Activated T-helper 9 cell treated with anti-CD3 and anti-CD28 coated beads, Interleukin-2, amount 50 U/mL, for 16 hours (primary cell): Measurements from ENCODE around the gene DBET.
"Not testable (repeated sequence)": the region's sequence is repeated elsewhere in the genome, so short reads cannot be mapped to it uniquely, and the experiment has no call there.

Experiments used
- DNase-seq: peaks from one replicate; pipeline ENCODE4 v3.0.0-alpha.2; 2020; ENCODE audit warnings: low read depth

DBET gene

DNA sequence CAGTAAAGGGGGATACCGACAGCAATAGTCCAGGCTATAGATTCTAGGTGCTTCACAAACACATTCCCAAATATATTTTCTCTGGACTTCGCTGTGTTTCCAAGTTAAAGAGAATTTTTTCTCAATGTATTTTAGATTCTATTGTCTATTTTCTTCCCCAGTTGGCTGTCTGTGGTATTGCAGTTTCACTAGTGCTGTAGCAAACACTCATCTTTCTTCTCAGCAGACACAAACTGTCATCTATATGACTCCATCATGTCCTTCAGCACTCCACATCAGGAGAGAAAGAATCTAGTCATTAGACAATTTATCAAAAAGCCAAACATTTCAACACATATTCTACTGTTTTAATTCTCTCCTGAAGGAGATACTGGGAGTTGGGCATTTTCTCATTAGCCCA is at the start of gene DBET:
TSS of gene DBET (plus strand) at position 161 of the 400 bp plus-strand sequence.
- not testable (repeated sequence) for DNase-seq

DNA sequence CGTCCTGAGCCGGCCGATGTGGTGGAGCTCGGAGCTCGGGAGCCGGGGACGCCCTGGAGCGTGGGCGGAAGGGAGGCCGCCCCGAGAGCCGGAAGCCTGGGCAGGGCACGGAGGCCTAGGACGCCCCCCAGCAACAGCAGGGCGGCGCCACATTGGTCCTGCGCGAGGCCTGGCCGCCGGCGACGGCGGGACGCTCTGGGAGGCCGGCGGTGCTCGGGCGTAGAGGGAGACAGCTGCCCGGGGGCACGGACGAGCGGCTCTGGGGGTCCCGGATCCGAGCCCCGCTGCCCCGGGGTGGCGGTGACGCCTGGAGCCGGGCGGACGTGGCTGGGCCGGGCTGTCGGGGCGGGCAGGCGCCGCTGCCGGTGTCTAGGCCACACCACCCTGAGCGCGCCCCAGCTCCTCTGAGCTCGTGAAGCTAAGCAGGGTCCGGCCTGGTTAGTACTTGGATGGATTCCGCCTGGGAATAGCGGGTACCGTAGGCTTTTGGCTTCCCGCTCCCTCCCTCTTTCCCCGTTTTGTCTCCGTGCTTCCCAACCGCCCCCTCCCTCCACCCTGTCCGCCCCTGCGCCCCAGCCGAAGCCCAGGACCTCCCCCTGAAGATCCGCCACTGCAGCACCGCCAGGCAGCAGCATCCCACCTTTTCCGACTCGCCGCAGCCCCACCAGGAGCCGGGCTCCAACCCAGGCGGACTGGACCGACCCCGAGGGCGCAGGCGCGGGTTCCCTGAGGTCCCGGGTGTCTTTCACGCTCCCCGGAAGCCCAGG is 49.3 kb upstream of the DBET start:
- no peak for DNase-seq

DNA sequence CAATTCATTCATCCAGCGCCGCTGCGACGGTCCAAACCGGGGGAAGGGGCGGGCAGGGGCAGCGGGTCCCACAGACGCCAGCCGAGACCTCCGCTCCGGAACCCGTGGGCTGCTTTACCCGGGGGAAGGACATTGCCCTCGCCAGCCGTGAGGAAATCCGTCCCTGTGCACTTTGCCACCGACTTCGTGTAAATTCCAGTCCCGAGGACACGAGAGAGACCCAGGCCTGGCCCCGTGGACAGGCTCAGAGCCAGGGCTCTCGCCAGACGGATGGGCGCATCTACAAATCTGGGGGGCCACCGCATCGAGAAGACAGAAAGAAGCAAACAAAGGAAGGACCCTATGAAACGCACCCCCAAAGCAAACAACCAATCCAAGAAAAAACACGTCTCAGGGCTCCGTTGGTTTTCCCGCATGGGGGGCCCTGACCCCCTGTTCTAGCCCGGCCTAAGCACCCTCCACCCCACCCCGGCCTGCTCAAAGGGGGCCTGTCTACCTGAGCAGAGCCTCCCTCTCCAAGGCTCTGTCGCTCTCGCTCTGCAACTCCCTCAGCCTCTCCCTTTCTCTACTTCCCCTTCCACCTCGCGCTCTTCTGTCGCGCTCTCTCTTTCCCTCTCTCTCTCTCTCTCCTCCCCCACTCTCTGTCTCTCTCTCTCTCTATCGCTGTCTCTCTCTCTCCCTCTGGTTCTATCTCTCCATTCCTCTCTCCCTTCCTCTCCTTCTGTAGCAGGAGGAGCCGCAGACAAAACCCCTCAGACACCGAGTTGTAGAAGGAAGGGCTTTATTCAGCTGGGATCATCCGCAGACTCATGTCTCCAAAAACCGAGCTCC is 48.5 kb upstream of the DBET start:
- no peak for DNase-seq

DNA sequence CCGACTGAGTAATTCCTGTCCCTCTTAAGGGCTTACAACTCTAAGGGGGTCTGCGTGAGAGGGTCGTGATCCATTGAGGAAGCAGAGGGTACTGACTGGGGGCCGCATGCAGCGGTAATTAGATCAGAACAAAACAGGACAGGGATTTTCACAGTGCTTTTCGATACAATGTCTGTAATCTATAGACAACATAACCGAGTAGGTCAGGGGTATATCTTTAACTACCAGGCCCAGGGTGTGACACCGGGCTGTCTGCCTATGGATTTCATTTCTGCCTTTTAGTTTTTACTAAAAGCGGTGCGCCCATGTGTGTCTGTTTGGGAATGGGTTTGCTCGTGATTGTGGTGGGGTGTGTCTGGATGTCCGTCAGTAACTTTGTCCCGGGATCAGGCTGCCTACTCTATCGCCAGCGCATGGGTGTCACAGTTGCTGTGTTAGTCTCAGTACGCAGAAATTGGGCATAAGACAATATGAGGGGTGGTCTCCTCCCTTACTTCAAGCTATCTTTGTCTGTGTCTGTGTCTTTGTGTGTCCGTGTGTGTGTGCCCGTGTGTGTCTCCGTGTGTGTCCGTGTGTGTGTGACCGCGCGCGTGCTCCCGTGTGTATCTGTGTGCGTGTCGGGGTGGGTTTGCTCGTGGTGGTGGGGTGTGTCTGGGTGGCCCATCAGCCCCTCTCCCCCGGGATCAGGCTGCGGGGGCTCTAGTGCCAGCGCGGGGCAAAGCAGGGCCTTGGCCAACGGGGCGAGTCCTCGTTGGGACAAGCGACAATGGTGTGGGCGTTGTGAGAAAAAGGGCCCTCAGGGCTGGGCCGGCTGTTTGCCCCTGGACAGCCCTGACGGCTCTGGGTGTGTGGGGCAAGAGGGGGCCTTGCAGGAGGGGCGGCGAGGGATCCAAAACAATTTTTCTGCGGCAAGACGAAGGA is 47.7 kb upstream of the DBET start:
- DNase-seq: no peak

DNA sequence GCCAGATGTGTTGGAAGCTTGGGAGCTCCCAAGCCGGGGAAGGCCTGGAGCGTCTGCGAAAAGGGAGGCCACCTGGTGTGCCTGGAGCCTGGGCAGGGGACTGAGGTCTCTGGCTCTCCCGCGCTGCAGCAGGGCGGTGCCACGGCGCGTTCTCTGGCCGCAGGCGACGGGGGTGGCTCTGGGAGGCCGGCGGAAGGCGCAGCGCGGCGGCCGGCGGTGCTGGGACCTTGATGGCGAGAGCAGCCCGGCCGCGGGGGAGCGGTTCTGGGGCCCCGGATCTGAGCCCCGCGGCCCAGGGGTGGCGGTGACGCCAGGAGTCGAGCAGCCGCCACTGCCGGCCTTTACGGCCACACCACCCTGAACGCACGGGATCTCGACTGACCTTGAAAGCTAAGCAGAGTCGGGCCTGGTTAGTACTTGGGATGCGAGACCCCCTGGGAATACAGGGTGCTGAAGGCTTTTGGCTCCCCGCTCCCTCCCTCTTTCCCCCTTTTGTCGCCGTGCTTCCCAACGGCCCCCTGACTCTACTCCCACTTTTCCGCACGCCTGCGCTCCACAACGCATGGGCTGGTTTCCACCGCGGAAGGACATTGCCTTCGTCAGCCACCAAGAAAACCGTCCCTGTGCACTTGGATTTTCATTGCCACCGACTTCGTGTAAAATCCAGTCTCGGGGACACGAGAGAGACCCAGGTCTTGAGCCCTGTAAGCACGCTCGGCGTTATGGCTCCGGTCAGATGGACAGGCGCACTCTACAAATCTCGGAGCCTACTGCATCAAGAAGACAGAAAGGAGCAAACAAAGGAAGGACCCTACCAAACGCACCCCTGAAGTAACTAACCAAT is 46.7 kb upstream of the DBET start:
- DNase-seq: no peak

DNA sequence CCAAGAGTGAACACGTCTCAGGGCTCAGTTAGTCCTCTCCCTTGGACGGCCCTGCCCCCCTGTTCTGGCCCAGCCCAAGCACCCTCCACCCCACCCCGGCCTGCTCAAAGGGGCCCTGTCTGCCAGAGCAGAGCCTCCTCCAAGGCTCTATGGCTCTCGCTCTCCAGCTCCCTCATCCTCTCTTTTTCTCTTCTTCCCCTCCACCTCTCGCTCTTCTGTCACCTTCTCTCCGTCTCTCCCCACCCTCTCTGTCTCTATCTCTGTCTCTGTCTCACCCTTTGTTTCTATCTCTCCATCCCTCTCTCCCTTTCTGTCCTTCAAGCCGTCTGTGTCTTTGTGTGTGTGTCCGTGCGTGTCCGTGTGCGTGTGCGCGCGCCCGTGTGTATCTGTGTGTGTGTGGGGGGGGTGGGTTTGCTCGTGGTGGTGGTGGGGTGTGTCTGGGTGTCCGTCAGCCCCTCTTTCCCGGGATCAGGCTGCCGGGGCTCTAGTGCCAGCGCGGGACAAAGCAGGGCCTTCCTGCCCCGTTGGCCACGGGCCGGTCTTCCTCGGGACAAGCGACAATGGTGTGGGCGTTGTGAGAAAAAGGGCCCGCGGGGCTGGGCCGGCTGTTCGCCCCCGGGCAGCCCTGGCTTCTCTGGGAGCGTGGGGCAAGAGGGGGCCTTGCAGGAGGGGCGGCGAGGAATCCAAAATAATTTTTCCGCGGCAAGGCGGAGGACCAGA is 45.9 kb upstream of the DBET start:
- DNase-seq: no peak

DNA sequence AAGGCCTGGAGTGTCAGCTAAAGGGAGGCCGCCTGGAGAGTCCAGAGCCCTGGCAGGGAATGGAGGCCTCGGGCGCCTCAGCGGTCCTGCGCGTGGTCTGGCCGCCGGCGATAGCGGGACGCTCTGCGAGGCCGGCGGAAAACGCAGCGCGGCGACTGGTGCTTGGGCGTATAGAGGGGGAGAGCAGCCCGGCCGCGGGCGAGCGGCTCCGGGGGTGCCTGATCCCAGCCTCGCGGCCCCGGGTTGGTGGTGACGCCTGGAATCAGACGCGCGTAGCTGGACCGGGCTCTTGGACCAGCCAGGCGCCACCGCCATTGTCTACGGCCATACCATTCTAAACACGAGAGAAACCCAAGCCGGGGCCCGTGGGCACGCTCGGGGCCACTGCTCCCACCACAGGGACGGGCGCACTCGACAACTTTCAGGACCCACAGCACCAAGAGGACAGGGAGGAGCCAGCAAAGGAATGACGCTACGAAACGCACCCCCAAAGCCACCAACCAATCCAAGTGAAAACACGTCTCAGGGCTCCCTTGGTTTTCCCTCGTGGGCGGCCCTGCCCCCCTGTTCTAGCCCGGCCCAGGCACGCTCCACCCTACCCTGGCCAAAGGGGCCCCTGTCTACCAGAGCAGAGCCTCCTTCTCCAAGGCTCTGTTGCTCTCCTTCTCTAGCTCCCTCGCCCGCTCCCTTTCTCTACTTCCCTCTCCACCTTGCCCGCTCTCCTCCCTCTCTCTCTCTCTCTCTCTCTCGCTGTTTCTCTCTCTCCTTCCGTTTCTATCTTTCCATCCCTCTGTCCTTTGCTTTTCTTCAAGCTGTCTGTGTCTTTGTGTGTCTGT is 45.1 kb upstream of the DBET start:
- no peak for DNase-seq

DNA sequence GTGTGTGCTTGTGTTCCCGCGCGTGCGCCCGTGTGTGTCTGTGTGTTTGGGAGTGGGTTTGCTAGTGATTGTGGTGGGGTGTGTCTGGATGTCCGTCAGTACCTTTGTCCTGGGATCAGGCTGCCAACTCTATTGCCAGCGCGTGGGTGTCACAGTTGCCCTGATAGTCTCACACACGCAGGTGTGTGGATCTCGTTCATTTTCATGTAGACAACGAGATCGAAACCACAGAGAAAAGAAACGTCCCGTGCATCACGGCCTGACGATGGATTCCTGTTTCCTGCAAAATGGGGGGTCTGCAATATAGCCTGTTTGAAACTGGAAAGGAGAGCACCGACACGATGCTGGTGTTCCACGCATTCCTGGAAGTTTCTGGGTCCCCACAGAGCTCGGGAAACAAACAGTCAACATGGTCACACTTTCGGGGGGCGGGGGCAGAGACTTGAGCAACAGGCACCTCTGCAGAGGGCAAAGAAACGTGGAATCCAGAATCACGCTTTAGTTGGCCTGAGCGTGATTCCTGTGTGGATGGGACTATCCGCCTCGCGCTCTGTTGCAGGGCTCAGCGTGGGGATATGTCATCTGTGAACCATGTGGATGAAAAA is 44.3 kb upstream of the DBET start:
- DNase-seq: not testable (repeated sequence)

DNA sequence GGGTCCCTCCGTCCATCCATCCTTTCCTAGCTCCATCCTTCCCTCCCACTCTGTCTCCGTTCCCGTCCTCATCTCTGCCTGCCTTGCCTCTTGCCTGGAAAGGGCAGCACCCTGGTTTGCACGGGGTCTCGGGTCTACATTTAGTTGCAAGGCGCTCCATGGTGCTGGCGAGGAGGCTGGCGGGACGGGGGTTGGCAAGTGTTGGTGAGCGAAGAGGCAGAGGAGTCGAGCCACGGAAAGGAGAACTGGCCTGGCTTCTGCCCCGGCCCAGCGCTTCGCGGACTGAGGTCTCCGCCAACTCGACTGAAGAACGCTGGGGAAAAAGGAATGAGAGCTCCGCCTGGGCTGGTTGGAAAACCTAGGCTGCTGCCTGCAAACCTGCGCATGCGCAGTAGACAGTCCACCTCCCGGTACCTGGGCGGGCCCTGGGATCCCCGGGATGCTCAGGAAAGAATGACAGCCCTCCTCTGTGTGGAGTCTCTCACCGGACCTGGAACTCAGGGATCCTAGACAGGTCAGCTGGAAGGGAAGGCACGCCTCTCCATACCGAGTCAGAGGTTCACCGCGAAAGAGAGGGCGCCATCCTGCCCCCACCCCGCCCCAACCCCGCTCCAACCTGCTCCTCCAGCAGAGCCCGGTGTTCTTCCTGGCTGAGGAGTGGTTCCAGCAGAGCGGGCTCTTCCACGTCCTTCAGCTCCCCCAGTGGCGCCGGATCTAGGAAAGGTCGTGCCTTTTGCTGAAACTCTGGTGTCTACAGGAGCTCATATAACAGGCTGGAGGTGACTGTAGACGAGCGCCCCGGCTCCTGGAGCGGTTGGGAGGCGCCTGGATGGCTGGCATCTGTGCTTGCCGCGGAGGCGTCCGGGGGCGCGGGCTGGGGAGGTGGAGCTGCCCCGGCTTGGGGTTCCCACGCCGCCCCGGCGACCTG is 43.2 kb upstream of the DBET start:
- DNase-seq: no peak

DNA sequence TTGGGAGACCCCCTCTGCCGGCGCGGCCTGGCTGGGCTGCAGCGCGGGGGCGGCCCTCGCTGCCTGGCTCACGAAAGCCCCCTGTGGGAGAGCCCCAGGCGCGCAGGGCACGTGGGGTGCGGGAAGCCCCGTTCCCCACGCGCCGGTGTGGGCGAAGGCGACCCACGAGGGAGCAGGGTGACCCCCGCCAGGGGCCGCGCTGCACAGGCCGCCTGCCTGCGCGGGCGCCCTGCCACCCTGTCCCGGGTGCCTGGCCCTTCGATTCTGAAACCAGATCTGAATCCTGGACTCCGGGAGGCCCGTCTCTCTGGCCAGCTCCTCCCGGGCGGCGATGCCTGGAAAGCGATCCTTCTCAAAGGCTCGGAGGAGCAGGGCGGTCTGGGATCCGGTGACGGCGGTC is 42.3 kb upstream of the DBET start:
- DNase-seq: not testable (repeated sequence)

DNA sequence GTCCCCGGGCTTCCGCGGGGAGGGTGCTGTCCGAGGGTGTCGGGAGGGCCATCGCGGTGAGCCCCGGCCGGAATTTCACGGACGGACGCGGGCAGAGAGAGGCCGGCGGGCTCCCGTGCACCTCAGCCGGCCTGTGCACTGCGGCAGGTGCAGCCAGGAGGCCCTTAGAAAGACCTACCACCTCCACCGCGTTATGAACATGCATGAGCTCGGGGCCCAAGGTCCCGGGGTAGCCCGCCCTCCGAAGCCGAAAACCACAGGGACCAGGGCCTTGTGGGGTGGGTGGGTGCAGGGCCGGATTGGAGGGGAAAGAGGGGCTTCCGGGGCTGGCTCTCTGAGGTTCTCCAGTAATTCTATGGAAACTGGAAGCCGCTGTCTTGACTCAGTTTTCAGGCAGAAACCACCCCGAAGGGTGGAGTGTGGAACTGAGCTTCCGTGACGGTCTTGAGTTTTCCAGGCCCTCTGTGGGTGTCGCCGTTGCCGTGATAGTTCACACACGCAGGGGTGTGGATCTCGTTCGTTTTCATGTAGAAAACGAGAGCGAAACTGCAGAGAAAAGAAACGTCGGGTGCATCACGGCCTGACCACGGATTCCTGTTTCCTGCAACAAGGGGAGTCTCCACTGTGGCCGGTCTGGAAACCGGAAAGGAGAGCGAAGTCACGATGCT is 41.6 kb upstream of the DBET start:
- not testable (repeated sequence) for DNase-seq

DNA sequence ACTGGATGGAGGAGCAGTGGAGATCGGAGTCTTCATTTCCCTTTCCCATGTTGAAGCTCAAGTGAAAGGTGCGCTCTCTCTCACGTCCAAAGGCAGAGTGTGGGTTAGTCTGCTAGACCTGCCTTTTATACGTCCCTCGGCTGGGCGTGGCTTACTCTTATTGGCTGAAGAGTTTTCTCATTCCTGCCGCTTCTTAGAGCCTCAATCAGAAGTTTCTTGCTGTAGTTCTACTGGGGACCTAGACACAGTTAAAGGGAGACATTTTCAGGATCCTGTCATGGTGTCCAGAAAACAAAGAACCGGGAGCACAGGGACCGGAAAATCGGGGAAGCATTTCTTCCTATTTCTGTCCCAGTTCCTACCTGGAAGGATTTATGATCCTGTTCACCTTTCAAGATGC is 37.1 kb upstream of the DBET start, which contains the start of gene FRG2:
TSS of gene FRG2 (minus strand) at position 101 of the 400 bp plus-strand sequence. CDS start at position 49, 52 bp downstream.
- not testable (repeated sequence) for DNase-seq

DNA sequence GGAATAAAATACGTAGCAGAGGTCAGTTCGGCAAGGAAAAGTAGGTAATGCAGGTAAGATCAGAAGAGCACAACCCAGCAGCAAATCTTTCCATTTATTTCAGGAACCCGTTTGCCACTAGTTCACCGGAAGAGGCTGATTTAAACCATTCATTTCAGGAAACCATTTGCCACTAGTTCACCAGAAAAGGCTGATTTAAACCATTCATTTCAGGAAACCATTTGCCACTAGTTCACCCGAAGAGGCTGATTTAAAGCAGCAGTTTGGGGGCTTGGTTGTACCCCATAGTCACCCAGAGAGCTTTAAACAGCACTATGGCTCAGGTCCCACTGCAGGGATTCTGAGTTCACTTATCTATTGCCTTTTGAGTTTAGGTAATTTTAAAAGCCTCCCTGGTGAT is 33.0 kb upstream of the DBET start:
- DNase-seq: not testable (repeated sequence)

DNA sequence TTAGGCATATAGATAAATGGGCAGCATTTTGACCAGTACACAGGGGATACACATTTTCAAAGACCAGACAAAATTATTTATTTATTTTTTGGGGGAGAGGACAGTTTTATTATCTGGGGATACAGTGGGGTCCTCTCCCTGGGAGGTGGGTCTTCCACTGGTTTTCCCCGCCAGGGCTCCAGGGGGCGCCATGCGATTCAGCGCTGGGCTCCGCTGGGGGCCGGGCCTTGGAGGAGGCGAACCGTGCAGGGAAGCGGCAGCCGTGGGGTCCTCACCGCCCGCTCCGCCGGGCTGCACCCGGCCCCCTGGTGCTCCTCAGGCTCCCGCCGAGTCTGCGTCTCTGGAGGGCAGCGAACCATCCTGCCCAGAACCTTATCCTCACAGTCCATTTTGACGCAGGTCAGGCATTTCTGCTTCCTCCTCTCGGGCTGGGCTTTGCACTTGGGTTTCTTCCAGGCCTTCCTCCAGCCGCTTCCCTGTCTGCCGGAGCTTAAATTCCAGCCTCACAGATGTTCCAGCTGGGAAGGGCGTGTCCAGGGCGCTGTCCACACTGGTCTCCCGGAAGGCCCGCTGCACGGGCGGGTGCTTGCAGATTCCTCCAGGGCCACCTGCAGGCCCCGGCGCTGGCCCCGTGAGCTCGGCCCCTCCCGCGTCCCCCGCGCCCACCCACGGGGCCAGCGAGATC is 26.5 kb upstream of the DBET start:
- not testable (repeated sequence) for DNase-seq

DNA sequence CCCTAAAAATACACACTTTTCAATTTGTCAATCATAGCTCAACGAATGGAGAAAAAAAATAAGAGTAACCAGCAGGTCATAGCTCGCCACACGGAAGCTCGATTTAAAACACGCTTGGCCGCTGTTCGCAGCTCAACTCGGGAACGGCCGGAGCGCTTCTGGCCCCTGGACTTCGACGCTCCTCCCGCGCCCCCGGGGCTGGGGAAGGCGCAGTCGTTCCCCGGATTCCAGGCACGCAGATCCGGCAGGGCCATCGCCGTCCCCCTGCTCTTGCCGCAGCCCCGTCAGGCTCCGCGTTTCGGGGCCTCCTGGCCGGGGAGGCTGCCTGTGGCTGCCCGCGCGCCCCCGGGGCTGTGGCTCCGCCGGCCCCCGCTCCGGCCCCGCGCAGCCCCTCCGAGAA is 23.4 kb upstream of the DBET start:
- not testable (repeated sequence) for DNase-seq

DNA sequence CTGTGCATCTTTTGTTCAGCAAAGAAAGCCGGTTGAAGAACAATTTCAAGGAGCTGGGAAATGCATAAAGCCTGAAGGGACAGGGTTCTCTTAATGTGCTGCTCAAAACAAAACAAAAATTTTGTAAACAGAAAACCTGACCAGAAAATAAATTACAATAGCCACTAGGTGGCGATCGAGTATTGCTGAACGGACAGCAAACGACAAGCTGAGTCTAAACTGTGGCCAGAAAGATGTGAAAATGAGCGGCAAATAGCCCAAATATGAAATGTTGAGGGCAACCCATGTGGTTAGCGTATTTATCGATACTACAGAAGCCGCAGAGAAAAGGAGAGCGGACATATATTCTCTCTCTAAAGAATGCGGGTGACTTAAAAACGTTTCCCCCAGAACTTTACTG is 16.7 kb upstream of the DBET start:
- not testable (repeated sequence) for DNase-seq
